Measurements from ENCODE around the gene MBD3L4. TPM values are rescaled to one million over a fixed set of nuclear protein-coding genes. Genes with fewer than 3 reads are reported as not detected.
"Not testable (repeated sequence)": the region's sequence is repeated elsewhere in the genome, so short reads cannot be mapped to it uniquely, and the experiment has no call there.

Gene MBD3L4
- total and polyA plus RNA-seq, 7 experiments from 2014 or later: not detected

DNA sequence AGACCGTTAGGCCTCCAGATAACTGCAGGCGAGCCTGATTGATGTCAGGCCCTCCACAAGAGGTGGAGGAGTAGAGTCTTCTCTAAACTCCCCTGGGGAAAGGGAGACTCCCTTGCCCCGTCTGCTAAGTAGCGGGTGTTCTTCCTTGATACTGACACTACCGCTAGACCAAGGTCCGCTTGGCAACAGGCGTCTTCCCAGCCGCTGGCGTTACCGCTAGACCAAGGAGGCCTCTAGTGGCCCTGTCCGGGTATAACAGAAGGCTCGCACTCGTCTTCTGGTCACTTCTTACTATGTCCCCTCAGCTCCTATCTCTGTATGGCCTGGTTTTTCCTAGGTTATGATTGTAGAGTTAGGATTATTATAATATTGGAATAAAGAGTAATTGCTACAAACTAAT, 27.1 kb upstream of the MBD3L4 start:
- peaks cover 0 to 30% (median 15%) of the 10 kb centered on the region in 7 donors for H3K4me1 Mint-ChIP-seq
- H3K27me3 Mint-ChIP-seq; H3K27me3 ChIP-seq (ENCODE audit: control insufficient read depth in 2 of 2, insufficient read depth in 2 of 2, low read length in 2 of 2); H3K9me3 ChIP-seq (ENCODE audit: control insufficient read depth in 2 of 3, low read length in 3 of 3); DNase-seq; H3K27ac ChIP-seq (ENCODE audit: low read depth, low read length); H3K4me3 Mint-ChIP-seq; H3K4me3 ChIP-seq (ENCODE audit: low read length); ATAC-seq; H3K9me3 Mint-ChIP-seq; H3K27ac Mint-ChIP-seq; POLR2A ChIA-PET: not testable (repeated sequence)
- CTCF ChIA-PET: interaction anchor here (0.7 kb wide), 1 partner anchor 54 kb away, joined by 3 read pairs; no protein-coding TSS in a partner anchor
- H3K36me3 ChIP-seq (ENCODE audit: control insufficient read depth in 2 of 3, insufficient read depth in 3 of 3, low read length in 3 of 3): peaks cover 3 to 17% (median 11%) of the 10 kb centered on the region in 3 experiments
- H3K36me3 Mint-ChIP-seq: peaks cover 0 to 14% (median 3%) of the 10 kb centered on the region in 5 donors
- intact Hi-C loops (cut with micrococcal nuclease): loop anchor here in 1 of 2 donors (10.0 kb wide), 3 partner anchors 332 to 1162 kb away; partner anchors contain the start of genes CTXN1, GPR108, NDUFA11 and SNAPC2
- peaks cover 11 to 14% of the 10 kb centered on the region in 2 donors for H3K4me1 ChIP-seq (ENCODE audit: control insufficient read depth in 2 of 2, insufficient read depth in 2 of 2, low read length in 2 of 2)

GRCh38 chr19:7063764-7064418, 23.9 kb upstream of the MBD3L4 start:
- Mint-ChIP-seq H3K9me3 (peaks cover 0 to under 1% (median 0%) of the 10 kb centered on the region in 11 donors), H3K4me1 (peaks cover 0 to 6% (median 2%) of the 10 kb centered on the region in 7 donors), H3K27ac (no peak overlapping the region), H3K36me3 (peaks cover 0 to under 1% (median 0%) of the 10 kb centered on the region in 5 donors), H3K27me3 (no peaks in the 10 kb centered on the region), H3K4me3 (no peak overlapping the region)
- ChIA-PET POLR2A (interaction anchor here (0.6 to 0.9 kb wide), 2 partner anchors 35 to 1121 kb away, joined by 3 to 4 read pairs; no protein-coding TSS in a partner anchor), CTCF (interaction anchor here (0.8 to 1.5 kb wide), 2 partner anchors 327 to 639 kb away, joined by 3 read pairs; no protein-coding TSS in a partner anchor)
- no peak for DNase-seq
- ATAC-seq: no peak
- Histone ChIP-seq H3K27me3 (ENCODE audit: control insufficient read depth in 2 of 2, insufficient read depth in 2 of 2, low read length in 2 of 2) (no peaks in the 10 kb centered on the region), H3K4me3 (ENCODE audit: low read length) (no peak overlapping the region), H3K27ac (ENCODE audit: low read depth, low read length) (no peak overlapping the region), H3K9me3 (ENCODE audit: control insufficient read depth in 2 of 3, low read length in 3 of 3) (no peaks in the 10 kb centered on the region), H3K4me1 (ENCODE audit: control insufficient read depth in 2 of 2, insufficient read depth in 2 of 2, low read length in 2 of 2) (peaks cover 4 to 6% of the 10 kb centered on the region in 2 donors), H3K36me3 (ENCODE audit: control insufficient read depth in 2 of 3, insufficient read depth in 3 of 3, low read length in 3 of 3) (no peaks in the 10 kb centered on the region)
- intact Hi-C loops (cut with micrococcal nuclease): loop anchor here in 1 of 2 donors (10.0 kb wide), 3 partner anchors 329 to 1159 kb away; partner anchors contain the start of genes CTXN1, GPR108, NDUFA11 and SNAPC2

DNA sequence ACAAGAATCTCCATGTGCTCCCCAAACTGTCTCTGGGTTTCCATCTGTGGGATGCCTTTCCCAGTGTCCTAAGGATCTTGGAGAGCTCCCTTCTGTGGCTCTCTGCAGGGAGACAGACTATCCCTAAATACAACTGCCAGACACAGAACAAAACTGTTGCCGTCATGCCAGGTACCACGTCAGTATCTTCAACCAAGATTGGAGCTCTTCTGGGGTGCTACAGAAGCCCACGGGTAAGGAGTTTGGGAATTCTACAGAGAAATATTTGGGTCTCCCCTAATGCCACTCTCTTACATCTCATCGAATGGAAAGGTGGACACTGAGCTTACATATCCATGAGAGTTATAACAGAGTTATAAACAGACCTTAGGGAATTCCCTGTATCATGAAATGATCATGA, 23.4 kb upstream of the MBD3L4 start:
- no peak for ATAC-seq

GRCh38 chr19:7059977-7060376, 20.0 kb upstream of the MBD3L4 start:
- H3K27me3 ChIP-seq (ENCODE audit: control insufficient read depth in 2 of 2, insufficient read depth in 2 of 2, low read length in 2 of 2); POLR2A ChIA-PET; H3K36me3 ChIP-seq (ENCODE audit: control insufficient read depth in 2 of 3, insufficient read depth in 3 of 3, low read length in 3 of 3); H3K27me3 Mint-ChIP-seq; H3K4me1 Mint-ChIP-seq; H3K4me1 ChIP-seq (ENCODE audit: control insufficient read depth in 2 of 2, insufficient read depth in 2 of 2, low read length in 2 of 2); CTCF ChIA-PET; H3K9me3 ChIP-seq (ENCODE audit: control insufficient read depth in 2 of 3, low read length in 3 of 3); H3K9me3 Mint-ChIP-seq; H3K4me3 ChIP-seq (ENCODE audit: low read length); H3K27ac ChIP-seq (ENCODE audit: low read depth, low read length); H3K4me3 Mint-ChIP-seq; H3K36me3 Mint-ChIP-seq; H3K27ac Mint-ChIP-seq: not testable (repeated sequence)
- peak; percentile 26 for ATAC-seq
- peak in 2 of 9 donors; percentile 28 to 53 for DNase-seq
- intact Hi-C loops (cut with micrococcal nuclease): loop anchor here in 1 of 2 donors (10.0 kb wide), 3 partner anchors 325 to 1155 kb away; partner anchors contain the start of genes CTXN1, GPR108, NDUFA11 and SNAPC2

More for the DNA sequence above, 23.4 kb upstream of the MBD3L4 start:
- Mint-ChIP-seq H3K4me1 (peaks cover 0 to 2% (median 0%) of the 10 kb centered on the region in 7 donors), H3K27ac (no peak overlapping the region), H3K9me3 (no peaks in the 10 kb centered on the region), H3K4me3 (no peak overlapping the region), H3K36me3 (no peaks in the 10 kb centered on the region), H3K27me3 (no peaks in the 10 kb centered on the region)
- no peak for DNase-seq
- ChIA-PET POLR2A (interaction anchor here (0.6 to 1.0 kb wide), 3 partner anchors 173 to 1122 kb away, joined by 3 to 4 read pairs (median 3); no protein-coding TSS in a partner anchor), CTCF (interaction anchor here (1.5 kb wide), 1 partner anchor 327 kb away, joined by 3 read pairs; no protein-coding TSS in a partner anchor)
- peaks cover 0 to under 1% of the 10 kb centered on the region in 2 donors for H3K4me1 ChIP-seq (ENCODE audit: control insufficient read depth in 2 of 2, insufficient read depth in 2 of 2, low read length in 2 of 2)
- no peaks in the 10 kb centered on the region for H3K36me3 ChIP-seq (ENCODE audit: control insufficient read depth in 2 of 3, insufficient read depth in 3 of 3, low read length in 3 of 3)
- intact Hi-C loops (cut with micrococcal nuclease): loop anchor here in 1 of 2 donors (10.0 kb wide), 3 partner anchors 329 to 1159 kb away; partner anchors contain the start of genes CTXN1, GPR108, NDUFA11 and SNAPC2
- no peak overlapping the region for H3K4me3 ChIP-seq (ENCODE audit: low read length)
- H3K9me3 ChIP-seq (ENCODE audit: control insufficient read depth in 2 of 3, low read length in 3 of 3): no peaks in the 10 kb centered on the region
- H3K27ac ChIP-seq (ENCODE audit: low read depth, low read length): no peak overlapping the region
- H3K27me3 ChIP-seq (ENCODE audit: control insufficient read depth in 2 of 2, insufficient read depth in 2 of 2, low read length in 2 of 2): no peaks in the 10 kb centered on the region

GRCh38 chr19:7058576-7058975, 18.6 kb upstream of the MBD3L4 start, which contains the start of gene MBD3L3:
Gene MBD3L3, minus strand, starts transcription at chr19:7058676. Its CDS starts 71 bp downstream, at chr19:7058605.
- H3K27me3 ChIP-seq (ENCODE audit: control insufficient read depth in 2 of 2, insufficient read depth in 2 of 2, low read length in 2 of 2); DNase-seq; H3K36me3 ChIP-seq (ENCODE audit: control insufficient read depth in 2 of 3, insufficient read depth in 3 of 3, low read length in 3 of 3); H3K4me1 ChIP-seq (ENCODE audit: control insufficient read depth in 2 of 2, insufficient read depth in 2 of 2, low read length in 2 of 2); H3K4me3 ChIP-seq (ENCODE audit: low read length); H3K27ac Mint-ChIP-seq; H3K27me3 Mint-ChIP-seq; intact Hi-C loops (cut with micrococcal nuclease); H3K9me3 ChIP-seq (ENCODE audit: control insufficient read depth in 2 of 3, low read length in 3 of 3); H3K9me3 Mint-ChIP-seq; POLR2A ChIA-PET; H3K4me3 Mint-ChIP-seq; H3K4me1 Mint-ChIP-seq; H3K27ac ChIP-seq (ENCODE audit: low read depth, low read length); ATAC-seq; H3K36me3 Mint-ChIP-seq; CTCF ChIA-PET: not testable (repeated sequence)

DNA sequence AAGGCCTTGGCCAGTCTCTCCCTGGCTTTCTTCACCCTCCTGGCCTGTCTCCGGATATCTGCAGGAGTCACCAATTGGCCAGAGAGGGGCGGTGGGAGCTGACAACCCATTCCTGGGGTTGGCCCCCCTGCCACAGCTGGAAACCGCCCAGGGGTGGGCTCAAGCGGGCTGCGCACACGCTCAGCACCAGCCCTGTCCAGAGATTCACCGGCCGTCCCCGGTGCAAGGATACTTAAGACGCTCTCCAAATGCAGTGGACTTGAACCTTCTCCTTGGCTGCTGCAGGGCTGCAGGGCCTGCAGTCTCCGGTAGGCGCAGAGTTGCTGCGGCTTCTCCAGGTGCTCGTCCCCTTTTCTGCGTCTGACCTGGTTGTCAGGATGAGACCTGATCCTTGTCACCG, 16.4 kb upstream of the MBD3L4 start:
- H3K27ac Mint-ChIP-seq; POLR2A ChIA-PET; H3K9me3 Mint-ChIP-seq; H3K36me3 ChIP-seq (ENCODE audit: control insufficient read depth in 2 of 3, insufficient read depth in 3 of 3, low read length in 3 of 3); H3K36me3 Mint-ChIP-seq; H3K27me3 ChIP-seq (ENCODE audit: control insufficient read depth in 2 of 2, insufficient read depth in 2 of 2, low read length in 2 of 2); H3K4me3 ChIP-seq (ENCODE audit: low read length); H3K9me3 ChIP-seq (ENCODE audit: control insufficient read depth in 2 of 3, low read length in 3 of 3); ATAC-seq; H3K27me3 Mint-ChIP-seq; intact Hi-C loops (cut with micrococcal nuclease); H3K4me1 ChIP-seq (ENCODE audit: control insufficient read depth in 2 of 2, insufficient read depth in 2 of 2, low read length in 2 of 2); DNase-seq; H3K4me1 Mint-ChIP-seq; H3K4me3 Mint-ChIP-seq; CTCF ChIA-PET; H3K27ac ChIP-seq (ENCODE audit: low read depth, low read length): not testable (repeated sequence)

Data from naive thymus-derived CD4-positive, alpha-beta T cell (primary cell).